Stomach smooth muscle (tissue), 2 donors: ENCODE data around the gene HDAC4.

ENCODE experiments used
- H3K27ac ChIP-seq: one replicate; pipeline ENCODE4 v1.7.0; 2013; ENCODE audit warnings: mild to moderate bottlenecking, low read length, inconsistent platforms
- H3K27me3 ChIP-seq, 2 donors: one replicate each; pipeline ENCODE4 v1.7.0; 2013; ENCODE audit warnings: low read length in 2 of 2; ENCODE audit not compliant: insufficient read depth in 2 of 2, control insufficient read depth in 1 of 2
- H3K36me3 ChIP-seq, 2 donors: one replicate each; pipeline ENCODE4 v1.7.0; 2013; ENCODE audit warnings: low read length in 2 of 2; ENCODE audit not compliant: control insufficient read depth in 2 of 2, insufficient read depth in 2 of 2
- H3K4me1 ChIP-seq: one replicate; pipeline ENCODE4 v1.7.0; 2013; ENCODE audit warnings: low read length; ENCODE audit not compliant: control insufficient read depth, insufficient read depth
- H3K4me3 ChIP-seq, 2 donors: one replicate each; pipeline ENCODE4 v1.7.0; 2013; ENCODE audit warnings: low read length in 2 of 2
- H3K9ac ChIP-seq, 2 donors: one replicate each; pipeline ENCODE4 v1.7.0; 2013; ENCODE audit warnings: low read length in 2 of 2, mild to moderate bottlenecking in 1 of 2
- H3K9me3 ChIP-seq, 2 donors: one replicate each; pipeline ENCODE4 v1.7.0; 2013; ENCODE audit warnings: low read length in 2 of 2; ENCODE audit not compliant: control insufficient read depth in 2 of 2
- donor health status: healthy.
- donor health status: Pancreatic carcinoma.

Gene HDAC4

DNA sequence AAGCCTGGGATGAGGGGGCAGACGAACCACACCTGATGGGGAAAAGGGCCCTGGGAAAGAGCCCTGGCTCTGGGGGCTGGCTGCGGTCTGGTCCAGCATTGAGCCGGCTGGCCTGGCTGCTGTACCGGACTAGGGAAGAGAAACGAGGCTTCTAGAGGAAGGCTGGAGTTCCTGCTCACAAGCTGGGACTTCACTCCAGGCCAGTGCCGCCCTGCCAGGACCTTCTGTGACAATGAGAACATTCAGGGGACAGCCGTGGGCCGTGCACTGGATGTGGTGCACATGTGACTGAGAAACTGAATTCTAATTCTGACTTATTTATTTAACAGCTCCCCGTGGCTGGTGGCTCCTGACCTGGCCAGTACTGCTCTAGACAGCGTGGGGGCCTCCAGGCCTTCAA, 269.3 kb downstream of the HDAC4 start:
- Histone ChIP-seq H3K4me1 (peaks cover 3% of the 10 kb centered on the region), H3K9me3 (no peaks in the 10 kb centered on the region), H3K9ac (no peak overlapping the region), H3K27me3 (no peaks in the 10 kb centered on the region), H3K27ac (no peak overlapping the region), H3K36me3 (peaks cover 66 to 71% of the 10 kb centered on the region in 2 donors), H3K4me3 (no peak overlapping the region)

- Histone ChIP-seq H3K36me3 (peaks cover 65 to 72% of the 10 kb centered on the region in 2 donors), H3K9me3 (no peaks in the 10 kb centered on the region), H3K27ac (no peak overlapping the region), H3K4me1 (peaks cover 3% of the 10 kb centered on the region), H3K27me3 (no peaks in the 10 kb centered on the region), H3K9ac (no peak overlapping the region), H3K4me3 (no peak overlapping the region)
Observed at GRCh38 chr2:239130786-239131325, 270.0 kb downstream of the HDAC4 start.

DNA sequence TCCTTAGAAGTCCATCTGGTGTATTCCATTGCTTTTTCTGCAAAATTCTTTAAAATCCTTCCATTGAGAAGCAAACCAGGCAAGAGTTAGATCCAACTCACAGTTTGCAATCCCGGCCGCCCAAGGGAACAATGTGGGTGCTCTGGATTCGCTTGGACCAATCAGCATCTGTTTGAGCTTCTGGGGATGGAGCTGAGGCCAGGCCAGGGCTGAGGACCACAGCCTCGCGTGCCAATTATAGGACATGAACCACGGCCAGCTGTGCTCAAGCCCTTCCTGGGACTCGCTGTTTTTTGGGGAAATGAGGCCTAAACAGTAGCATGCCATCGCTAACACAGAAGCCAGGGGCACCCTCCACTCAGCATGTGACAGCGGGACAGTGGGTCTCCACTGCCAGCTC, 270.8 kb downstream of the HDAC4 start:
- Histone ChIP-seq H3K27me3 (no peaks in the 10 kb centered on the region), H3K9ac (no peak overlapping the region), H3K36me3 (peaks cover 66 to 73% of the 10 kb centered on the region in 2 donors), H3K27ac (peak overlapping the region; percentile 6), H3K4me1 (peaks cover 3% of the 10 kb centered on the region), H3K9me3 (no peaks in the 10 kb centered on the region), H3K4me3 (no peak overlapping the region)

GRCh38 chr2:239129147-239129920, 271.5 kb downstream of the HDAC4 start:
- H3K4me3 ChIP-seq: no peak overlapping the region
- peaks cover 69 to 76% of the 10 kb centered on the region in 2 donors for H3K36me3 ChIP-seq
- H3K27ac ChIP-seq: peak overlapping the region; percentile 6
- no peaks in the 10 kb centered on the region for H3K9me3 ChIP-seq
- H3K4me1 ChIP-seq: peaks cover 3% of the 10 kb centered on the region
- H3K9ac ChIP-seq: no peak overlapping the region
- no peaks in the 10 kb centered on the region for H3K27me3 ChIP-seq

- Histone ChIP-seq H3K36me3 (peaks cover 69 to 73% of the 10 kb centered on the region in 2 donors), H3K4me3 (no peak overlapping the region), H3K9me3 (no peaks in the 10 kb centered on the region), H3K4me1 (peaks cover 3% of the 10 kb centered on the region), H3K9ac (no peak overlapping the region), H3K27ac (no peak overlapping the region), H3K27me3 (no peaks in the 10 kb centered on the region)
Observed at GRCh38 chr2:239128706-239129105, 272.1 kb downstream of the HDAC4 start.

DNA sequence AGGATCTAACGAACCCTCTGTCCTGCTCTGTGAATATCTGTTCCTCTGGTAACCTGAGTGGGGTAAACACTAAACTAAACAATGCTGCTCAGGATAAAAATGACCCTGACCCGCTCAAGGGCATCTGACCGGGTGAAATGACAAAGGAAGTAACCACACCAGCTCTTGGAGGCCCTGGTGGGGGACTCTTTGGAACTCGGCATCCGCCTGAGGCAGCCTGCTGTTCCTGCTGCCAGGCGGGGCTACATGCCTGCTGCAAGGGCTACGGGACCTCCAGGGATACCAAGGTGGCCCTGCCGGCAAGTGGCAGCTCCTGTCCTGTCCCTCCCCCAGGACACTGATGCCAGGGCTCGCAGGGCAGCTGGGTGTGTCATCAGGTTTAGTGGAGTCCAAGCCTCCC, 273.3 kb downstream of the HDAC4 start:
- H3K9ac ChIP-seq: no peak overlapping the region
- H3K4me3 ChIP-seq: no peak overlapping the region
- peaks cover 6% of the 10 kb centered on the region for H3K4me1 ChIP-seq
- no peaks in the 10 kb centered on the region for H3K9me3 ChIP-seq
- peaks cover 60 to 65% of the 10 kb centered on the region in 2 donors for H3K36me3 ChIP-seq
- H3K27ac ChIP-seq: no peak overlapping the region
- H3K27me3 ChIP-seq: no peaks in the 10 kb centered on the region

DNA sequence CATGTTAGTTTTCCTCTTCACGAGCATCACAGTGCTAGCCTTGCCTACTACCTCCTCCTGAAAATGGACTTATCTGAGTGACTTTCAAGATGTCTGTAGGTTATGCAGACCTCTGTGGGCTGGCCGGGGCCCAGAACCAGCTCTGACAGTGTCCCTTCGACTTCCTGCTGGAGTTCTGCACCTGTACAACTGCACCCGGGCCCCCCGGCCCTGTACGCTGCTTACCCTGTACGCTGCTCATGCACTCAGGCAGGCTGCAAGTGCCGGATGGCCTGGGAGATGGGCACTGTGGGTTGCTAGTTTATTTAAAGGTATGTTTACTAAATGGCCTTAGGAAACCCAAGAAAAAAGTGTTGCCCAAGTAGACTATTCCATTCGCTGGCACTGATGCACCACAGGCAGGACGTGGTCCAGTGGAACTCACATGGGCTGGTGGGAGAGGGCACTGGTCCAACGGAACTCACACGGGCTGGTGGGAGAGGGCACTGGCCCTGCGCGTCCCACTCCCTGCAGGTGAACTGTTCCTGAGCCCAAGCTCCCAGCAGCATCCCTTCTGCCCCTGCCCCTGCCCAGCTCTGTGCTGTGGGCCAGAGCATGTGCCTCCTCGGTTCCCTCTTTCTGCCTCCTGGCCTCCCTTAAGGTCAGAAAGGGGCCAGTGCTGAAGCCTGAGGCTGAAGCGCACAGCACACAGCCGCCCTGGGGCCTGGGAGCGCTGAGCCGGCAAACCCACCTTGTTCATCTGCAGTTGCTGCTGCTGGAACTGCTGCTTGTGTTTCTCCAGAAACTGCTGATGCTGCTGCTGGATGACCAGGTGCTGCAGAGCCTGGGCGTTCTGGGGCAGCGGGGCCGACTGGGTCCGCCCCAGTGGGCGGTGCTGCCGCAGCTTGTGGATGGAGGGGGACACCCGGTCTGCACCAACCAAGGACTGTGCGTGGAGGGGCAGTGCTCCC, 274.8 kb downstream of the HDAC4 start:
- H3K9ac ChIP-seq: no peak overlapping the region
- no peaks in the 10 kb centered on the region for H3K9me3 ChIP-seq
- H3K27ac ChIP-seq: no peak overlapping the region
- H3K27me3 ChIP-seq: no peaks in the 10 kb centered on the region
- peaks cover 51 to 58% of the 10 kb centered on the region in 2 donors for H3K36me3 ChIP-seq
- H3K4me3 ChIP-seq: no peak overlapping the region
- H3K4me1 ChIP-seq: peaks cover 21% of the 10 kb centered on the region

- Histone ChIP-seq H3K36me3 (peaks cover 38 to 48% of the 10 kb centered on the region in 2 donors), H3K9ac (no peak overlapping the region), H3K9me3 (no peaks in the 10 kb centered on the region), H3K27me3 (no peaks in the 10 kb centered on the region), H3K27ac (no peak overlapping the region), H3K4me3 (no peak overlapping the region), H3K4me1 (peaks cover 19% of the 10 kb centered on the region)
Observed at GRCh38 chr2:239124152-239124899, 276.5 kb downstream of the HDAC4 start.

DNA sequence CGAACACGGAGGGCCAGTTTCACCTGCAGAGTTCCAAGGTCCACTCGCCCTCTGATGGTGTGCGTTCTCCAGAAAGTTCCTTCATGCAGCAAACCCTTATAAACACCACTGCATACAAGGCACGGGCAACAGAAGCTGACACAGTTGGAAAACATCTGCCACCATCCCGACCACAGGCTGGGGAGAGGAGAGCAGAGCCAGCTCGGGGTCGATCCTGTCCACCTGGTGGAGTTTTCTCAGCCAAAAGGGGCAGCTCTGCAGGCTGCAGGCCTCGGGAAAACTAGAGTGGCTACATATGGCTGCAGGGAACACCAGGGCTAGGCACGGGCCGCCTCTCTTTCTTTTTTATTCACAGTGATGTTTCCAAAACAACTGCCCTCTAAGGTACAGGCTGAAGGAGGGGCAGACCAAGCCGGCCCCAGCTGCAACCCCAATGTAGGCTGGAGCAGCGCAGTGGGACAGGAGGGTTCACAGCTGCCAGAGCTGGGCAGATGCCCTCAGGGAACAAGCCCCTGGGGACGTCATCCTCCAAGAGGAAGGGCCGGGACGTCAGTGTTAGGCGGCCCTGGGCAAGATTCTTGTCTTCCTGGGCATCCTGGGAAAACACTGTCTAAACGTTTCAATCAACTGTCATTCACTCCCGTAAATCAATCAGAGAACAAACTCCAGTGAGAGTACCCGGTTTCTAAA, 278.3 kb downstream of the HDAC4 start:
- H3K4me3 ChIP-seq: no peak overlapping the region
- no peaks in the 10 kb centered on the region for H3K9me3 ChIP-seq
- H3K27ac ChIP-seq: peak overlapping the region; percentile 58
- H3K27me3 ChIP-seq: no peaks in the 10 kb centered on the region
- H3K9ac ChIP-seq: no peak overlapping the region
- peaks cover 29 to 37% of the 10 kb centered on the region in 2 donors for H3K36me3 ChIP-seq
- H3K4me1 ChIP-seq: peaks cover 27% of the 10 kb centered on the region

GRCh38 chr2:239121600-239122012, 279.2 kb downstream of the HDAC4 start:
- H3K27ac ChIP-seq: peak overlapping the region; percentile 58
- peaks cover 29% of the 10 kb centered on the region for H3K4me1 ChIP-seq
- no peaks in the 10 kb centered on the region for H3K9me3 ChIP-seq
- no peak overlapping the region for H3K4me3 ChIP-seq
- H3K36me3 ChIP-seq: peaks cover 28 to 29% of the 10 kb centered on the region in 2 donors
- H3K9ac ChIP-seq: peak overlapping the region in 1 of 2 donors; percentile 42
- no peaks in the 10 kb centered on the region for H3K27me3 ChIP-seq
